Kidney glomerular epithelial cell (primary cell): ENCODE data around the gene SYDE1.
A peak's percentile ranks its signal among the peaks of the same experiment; 100 is the strongest.
"Not testable (repeated sequence)": the region's sequence is repeated elsewhere in the genome, so short reads cannot be mapped to it uniquely, and the experiment has no call there.

Source experiments
- DNase-seq: peaks from one replicate; lab custom pipeline; 2025; lab: John Stamatoyannopoulos, UW

Gene SYDE1, protein sequence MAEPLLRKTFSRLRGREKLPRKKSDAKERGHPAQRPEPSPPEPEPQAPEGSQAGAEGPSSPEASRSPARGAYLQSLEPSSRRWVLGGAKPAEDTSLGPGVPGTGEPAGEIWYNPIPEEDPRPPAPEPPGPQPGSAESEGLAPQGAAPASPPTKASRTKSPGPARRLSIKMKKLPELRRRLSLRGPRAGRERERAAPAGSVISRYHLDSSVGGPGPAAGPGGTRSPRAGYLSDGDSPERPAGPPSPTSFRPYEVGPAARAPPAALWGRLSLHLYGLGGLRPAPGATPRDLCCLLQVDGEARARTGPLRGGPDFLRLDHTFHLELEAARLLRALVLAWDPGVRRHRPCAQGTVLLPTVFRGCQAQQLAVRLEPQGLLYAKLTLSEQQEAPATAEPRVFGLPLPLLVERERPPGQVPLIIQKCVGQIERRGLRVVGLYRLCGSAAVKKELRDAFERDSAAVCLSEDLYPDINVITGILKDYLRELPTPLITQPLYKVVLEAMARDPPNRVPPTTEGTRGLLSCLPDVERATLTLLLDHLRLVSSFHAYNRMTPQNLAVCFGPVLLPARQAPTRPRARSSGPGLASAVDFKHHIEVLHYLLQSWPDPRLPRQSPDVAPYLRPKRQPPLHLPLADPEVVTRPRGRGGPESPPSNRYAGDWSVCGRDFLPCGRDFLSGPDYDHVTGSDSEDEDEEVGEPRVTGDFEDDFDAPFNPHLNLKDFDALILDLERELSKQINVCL

DNA sequence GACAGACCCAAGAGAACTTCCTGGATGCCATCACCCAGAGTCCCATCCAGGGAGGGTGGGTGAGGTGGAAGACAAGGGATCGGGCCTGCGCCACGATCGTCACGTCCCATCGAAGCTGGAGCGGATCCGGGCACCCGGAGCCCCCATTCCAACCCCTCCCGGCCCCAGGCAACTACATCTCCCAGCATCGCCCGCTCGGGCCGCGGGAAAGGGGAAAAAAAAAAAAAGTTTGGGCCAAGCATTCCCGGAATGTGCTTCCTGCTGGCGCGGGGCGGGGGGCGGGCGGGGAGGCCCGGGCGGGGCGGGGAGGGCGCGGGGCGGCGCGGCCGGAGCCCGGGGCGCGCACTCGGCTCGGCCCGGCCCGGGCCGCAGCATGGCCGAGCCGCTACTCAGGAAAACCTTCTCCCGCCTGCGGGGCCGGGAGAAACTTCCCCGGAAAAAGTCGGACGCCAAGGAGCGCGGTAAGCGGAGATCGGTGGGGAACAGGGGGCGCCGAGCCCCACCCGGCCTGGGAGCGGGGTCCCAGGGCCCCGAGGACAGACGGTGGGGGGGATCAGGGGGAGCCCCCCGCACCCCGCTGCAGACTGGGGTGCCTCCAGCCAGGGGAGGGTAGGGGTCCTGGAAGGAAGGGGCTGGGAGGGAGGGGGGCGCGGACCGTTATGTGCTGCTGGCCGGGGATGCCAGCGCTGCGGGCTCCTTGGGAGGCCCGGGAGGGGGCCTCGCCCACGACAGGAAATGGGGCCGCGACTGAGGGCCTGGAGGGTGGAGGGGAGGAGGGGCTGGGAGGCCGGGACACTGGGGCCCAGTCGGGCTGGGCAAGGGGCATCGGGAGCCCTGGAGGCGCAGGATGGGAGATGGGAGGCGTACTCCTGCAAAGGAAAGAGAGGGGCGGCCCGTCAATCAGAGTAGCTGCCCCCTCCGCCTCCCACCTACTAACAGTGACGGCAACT is at the start of gene SYDE1:
Gene SYDE1 (plus strand): TSS at position 341 of the 950 bp plus-strand sequence. CDS start 33 bp downstream, at position 374.
- peak; percentile 65 for DNase-seq

DNA sequence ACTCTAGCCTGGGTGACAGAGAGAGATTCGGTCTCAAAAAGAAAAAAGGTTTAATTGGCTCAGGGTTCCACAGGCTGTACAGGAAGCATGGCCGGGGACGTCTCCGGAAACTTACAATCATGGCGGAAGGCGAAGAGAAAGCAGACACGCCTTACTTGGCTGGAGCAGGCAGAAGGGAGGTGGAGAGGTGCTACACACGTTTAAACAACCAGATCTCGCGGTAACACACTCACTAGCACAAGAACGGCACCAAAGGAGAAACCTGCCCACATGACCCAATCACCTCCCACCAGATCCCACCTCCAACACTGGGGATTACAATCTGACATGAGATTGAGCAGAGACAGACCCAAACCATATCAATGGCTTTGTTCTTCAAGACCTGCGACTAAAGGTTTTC is 45.2 kb upstream of the SYDE1 start:
- DNase-seq: no peak

DNA sequence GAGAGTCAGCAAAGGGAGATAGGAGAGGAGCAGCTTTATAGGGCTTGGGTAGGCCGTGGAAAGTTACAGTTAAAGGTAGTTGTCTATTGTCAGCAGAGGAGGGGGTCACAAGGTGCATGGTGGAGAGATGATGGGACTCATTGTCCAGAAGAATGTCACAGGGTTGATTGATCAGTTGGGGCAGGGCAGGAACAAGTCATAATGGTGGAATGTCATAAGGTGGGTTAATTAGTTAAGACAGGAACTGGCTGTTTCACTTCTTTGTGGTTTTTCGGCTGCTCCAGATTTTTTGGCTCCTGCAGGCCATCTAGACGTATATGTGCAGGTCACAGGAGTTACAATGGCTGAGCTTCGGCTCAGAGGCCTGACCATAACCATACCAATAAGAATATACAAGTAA is 36.8 kb upstream of the SYDE1 start:
- DNase-seq: not testable (repeated sequence)

DNA sequence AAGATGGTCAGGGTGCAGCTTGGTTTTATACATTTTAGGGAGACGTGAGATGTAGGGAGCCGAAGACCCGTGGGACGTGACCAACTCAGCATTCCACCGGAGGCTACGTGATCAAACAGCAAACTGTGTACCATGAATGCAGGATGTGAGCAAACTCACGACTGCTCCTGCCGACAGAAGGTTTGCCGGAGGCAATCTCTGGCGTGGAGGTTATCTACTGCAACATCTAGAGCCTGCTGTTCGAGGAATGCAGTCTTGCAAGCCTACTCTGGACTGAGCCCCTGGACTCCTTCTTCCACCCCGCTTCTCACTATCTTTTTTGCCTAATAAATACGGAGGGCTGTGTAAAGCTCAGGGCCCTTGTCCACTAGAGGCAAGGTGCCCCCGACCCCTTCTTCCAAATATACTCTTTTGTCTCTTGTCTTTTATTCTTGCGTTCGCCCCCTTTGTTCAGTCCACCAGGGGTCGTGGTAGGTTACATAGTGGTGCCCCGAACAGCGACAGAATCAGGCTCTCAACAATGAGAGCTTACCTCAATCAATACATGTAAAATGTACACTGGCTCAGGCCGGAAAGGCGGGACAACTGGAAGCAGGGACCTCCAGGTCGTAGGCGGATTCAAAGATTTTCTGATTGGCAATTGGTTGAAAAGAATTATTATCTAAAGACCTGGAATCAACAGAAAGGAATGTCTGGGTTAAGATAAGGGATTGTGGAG is 34.1 kb upstream of the SYDE1 start:
- no peak for DNase-seq

DNA sequence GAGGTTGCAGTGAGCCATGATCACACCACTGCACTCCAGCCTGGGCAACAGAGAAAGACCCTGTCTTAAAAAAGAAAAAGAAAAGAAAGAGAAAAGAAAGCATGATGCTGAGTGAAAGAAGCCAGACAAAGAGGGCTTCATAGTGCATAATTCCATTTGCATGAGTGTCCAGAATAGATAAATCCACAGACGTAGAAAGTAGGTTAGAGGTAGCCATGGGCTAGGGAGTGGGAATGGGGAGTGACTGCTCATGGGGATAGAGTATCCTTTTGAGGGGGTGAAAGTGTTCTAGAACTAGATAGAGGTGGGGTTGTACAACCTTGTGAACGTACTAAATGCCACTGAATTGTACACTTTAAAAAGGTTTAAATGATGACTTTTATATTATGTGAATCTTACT is 32.8 kb upstream of the SYDE1 start:
- no peak for DNase-seq

DNA sequence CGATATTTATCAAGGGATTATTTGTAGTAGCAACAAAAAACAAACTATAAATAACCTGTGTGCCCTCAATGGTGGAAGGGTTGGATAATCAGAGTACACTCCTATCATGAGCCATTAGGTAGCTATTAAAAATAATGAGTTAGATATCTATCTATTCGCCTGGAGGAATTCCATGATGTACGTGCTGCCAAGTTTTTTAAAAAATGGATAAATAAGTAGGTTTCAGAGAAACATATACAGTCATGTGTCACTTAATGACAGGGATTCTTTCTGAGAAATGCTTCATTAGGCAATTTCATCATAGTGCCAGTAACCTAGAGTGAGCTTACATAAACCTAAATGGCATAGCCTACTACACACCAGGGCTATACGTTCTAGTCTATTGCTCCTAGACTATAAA is 31.4 kb upstream of the SYDE1 start:
- DNase-seq: no peak

DNA sequence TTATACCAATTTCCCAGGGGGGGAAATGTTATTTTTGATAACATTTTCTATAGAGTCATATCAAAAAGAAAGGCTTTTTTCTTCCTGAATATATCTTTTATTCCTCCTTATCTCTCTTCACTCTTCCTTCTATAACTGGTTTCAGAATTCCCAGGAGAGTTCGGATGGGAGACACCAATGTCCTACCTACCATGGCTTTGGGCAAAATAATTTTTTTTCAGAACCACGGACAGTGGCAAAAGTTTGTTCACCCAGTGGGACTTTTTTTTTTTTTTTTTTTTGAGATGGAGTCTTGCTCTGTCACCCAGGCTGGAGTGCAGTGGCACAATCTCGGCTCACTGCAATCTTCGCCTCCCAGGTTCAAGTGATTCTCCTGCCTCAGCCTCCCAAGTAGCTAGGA is 27.2 kb upstream of the SYDE1 start:
- DNase-seq: not testable (repeated sequence)

DNA sequence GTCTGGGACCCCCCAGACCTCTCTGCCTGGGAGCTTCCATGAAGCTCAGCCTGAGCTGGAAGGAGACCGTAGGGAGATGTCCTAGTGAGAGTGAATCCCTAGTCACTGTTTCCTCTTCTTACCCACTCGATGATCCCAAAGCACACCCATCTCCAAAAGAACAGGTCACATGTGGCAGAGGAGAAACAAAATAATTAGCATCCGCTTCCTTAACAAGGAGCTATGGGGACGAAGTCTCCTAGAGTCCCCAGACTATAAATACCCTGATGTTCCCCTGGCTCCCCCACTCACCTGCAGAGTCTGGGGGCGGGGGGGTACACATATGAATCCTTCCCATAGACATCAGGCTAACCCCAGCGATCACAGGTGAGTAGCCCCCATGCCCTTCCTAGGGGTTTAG is 25.3 kb upstream of the SYDE1 start, which contains the start of gene OR1I1:
Gene OR1I1 (plus strand): TSS at position 301 of the 400 bp plus-strand sequence. CDS start 4,855 bp downstream, outside the sequence.
- DNase-seq: no peak

DNA sequence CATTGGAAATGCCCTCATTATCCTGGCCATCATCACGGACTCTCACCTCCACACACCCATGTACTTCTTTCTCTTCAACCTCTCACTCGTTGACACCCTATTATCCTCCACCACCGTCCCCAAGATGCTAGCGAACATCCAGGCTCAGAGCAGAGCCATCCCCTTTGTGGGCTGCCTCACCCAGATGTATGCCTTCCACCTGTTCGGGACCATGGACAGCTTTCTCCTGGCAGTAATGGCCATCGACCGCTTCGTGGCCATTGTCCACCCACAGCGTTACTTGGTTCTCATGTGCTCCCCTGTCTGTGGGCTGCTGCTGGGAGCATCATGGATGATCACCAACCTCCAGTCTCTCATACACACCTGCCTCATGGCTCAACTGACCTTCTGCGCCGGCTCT is 20.0 kb upstream of the SYDE1 start:
- DNase-seq: no peak

DNA sequence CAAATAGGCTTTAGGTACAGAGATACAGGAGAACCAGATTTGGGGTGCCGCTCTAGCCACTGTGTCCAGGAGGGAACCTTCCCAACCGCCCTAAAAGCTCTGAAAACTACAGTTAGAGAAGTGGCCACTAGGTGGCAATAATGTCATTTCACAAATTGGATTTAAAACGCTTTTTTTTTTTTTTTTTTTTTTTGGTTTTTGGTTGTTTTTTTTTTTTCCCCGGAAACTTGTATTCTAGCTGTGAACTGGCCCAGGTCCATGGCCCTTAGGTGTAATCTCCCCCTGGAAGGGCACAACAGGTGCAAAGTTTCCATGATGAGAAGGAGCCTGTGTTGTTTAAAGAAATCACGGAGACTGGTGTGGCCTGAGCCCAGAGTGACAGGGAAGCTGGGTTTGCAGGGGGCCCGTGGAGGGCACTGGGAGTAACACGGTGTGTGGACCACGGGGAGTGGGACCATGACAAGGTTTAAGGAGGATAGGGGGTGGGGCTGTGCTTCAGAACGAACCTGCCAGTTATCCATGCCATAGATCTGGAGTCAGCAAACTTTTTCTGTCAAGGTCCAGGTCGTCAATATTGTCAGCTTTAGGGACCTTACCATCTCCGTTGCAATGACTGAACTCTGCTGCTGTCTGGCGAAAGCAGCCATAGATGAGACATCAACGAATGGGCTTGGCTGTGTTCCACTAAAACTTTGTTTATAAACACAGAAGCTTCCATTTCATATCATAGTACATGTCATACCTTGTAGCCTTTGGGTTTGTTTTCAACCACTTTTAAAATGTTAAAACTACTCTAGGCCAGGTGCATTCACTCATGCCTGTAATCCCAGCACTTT is 15.1 kb upstream of the SYDE1 start:
- DNase-seq: peak; percentile 64

DNA sequence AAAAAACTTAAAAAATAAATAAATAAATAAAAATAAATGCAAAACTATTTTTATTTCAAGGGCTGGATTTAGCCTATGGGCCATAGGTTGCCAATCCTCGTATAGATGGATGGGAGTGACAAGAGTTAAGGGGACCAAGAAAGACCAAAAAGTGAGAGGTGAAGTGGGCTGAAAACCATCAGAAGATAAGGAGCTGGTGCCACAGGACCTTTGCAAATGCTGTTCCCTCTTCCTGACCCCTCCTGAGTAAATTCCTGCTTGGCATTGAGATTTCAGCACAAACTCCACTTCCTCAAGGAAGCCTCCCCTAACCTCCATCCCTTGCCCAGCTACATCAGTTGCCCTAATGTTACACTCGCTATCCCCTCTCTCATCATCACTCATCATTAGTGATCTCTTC is 14.2 kb upstream of the SYDE1 start:
- no peak for DNase-seq

DNA sequence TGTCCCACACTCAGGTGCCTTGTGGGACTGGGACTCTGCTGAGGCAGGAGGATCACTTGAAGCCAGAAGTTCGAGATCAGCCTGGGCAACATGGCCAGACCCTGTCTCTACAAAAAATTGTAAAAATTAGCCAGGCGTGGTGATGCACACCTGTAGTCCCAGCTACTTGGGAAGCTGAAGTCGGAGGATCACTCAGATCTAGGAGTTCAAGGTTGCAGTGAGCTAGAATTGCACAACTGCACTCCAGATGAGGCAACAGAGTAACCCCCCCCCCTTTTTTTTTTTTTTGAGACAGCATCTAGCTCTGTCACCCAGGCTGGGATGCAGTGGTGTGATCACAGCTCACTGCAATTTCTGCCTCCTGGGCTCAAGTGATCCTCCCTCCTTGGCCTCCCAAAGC is 11.0 kb upstream of the SYDE1 start:
- no peak for DNase-seq

DNA sequence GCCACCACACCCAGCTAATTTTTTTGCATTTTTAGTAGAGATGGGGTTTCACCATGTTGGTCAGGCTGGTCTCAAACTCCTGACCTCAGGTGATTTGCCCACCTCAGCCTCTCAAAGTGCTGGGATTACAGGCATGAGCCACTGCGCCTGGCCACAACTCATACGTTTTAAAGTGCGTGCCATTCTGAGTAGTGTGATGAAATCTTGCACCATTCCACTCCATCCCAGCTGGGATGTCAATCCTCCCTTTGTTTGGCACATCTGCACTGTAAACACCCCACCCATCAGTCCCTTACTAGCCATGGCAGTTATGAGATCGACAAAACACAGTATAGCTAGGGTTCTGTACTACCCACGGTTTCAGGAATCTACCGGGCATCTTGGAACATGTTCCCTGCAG is 9.2 kb upstream of the SYDE1 start:
- DNase-seq: not testable (repeated sequence)

DNA sequence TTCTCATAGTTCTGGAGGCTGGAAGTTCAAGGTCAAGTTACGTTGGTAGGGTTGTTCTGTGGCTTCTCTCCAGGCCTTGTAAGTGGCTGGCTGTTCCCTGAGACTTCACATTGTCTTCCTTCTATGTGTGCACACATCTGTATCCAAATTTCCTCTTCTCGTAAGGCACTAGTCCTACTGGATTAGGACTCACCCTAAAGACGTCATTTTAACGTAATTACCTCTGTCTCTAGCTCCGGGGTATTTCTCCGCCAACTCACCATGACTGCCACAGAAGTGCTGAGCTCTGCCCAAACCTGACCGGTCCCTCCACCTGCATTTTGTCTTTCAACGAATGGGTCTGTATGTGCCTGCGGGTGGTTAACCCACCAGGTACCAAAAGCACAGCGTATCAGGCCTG is 8.7 kb upstream of the SYDE1 start:
- no peak for DNase-seq

DNA sequence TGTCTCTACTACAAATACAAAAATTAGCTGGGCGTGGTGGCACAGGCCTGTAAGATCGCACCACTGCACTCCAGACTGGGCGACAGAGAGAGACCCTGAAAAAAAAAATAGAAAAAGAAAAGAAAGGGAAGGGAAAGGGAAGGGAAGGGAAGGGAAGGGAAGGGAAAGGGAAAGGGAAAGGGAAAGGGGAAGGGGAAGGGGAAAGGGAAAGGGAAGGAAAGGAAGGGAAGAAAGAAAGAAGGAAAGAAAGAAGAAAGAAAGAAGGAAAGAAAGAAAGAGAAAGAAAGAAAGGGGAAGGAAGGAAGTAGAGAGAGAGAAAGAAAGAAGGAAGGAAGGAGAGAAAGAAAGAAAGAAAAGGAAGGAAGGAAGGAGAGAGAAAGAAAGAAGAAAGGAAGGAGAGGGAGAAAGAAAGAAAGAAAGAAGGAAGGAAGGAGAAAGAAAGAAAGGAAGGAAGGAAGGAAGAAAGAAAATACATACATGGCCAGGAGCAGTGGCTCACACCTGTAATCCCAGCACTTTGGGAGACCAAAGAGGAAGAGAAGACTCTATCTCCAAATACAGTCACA is 8.1 kb upstream of the SYDE1 start:
- no peak for DNase-seq

DNA sequence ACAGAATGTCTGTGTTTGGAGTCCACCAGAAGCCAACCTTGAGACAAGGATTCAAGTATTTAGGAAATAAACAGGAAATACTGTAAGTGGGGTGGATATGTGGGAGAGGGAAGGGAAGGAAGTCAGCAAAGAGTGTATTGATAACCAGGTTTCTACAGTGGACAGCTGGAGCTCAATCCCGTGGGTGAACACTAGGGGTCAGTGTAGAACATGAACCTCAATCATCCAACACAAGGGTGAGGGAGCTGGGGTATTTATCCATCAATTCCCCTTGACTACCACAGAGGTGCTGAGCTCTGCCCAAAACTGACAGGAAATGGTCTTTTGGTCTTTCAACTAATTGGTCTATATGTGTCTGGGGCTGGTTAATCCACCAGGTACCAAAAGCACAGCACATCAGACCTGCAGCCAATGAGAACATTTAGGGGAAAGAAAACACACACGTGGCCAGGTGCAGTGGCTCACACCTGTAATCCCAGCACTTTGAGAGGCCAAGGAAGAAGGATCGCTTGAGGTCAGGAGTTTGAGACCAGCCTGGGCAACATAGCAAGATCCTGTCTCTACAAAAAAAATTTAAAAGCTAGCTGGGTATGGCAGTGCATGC is 5.6 kb upstream of the SYDE1 start:
- peak; percentile 22 for DNase-seq

DNA sequence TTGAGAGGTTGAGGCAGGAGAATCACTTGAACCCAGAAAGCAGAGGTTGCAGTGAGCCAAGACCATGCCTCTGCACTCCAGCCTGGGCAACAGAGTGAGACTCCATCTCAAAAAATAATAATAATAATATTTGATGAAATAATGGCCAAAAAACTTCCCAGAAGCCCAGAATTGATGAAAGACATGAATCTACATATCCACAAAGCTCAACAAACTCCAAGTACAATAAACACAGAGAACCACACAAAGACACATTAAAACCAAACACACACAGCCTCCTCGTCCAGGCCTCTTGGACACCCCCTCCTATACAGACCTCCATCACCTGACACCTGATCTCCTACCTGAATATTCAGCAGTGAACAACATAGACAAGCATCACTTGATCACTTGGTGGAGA is 3.2 kb upstream of the SYDE1 start:
- no peak for DNase-seq

DNA sequence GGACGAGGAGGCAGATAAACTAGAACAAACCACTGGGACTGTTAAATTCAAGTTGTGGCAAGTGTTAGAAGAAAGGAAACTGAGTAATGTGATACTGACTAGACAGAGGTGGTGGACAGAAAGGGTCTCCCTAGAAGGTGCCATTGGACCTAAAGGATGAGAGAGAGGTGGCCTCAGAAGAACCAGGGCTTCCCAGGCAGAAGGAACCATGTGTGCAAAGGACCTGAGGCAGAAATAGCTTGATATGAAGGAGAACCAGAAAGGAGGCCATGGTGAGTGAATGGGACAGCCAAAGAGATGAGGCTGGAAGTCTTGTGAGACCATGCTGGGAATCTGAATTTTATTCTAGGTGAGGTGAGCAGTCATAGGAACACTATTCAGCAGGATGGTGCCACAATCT is 2.8 kb upstream of the SYDE1 start:
- DNase-seq: no peak

DNA sequence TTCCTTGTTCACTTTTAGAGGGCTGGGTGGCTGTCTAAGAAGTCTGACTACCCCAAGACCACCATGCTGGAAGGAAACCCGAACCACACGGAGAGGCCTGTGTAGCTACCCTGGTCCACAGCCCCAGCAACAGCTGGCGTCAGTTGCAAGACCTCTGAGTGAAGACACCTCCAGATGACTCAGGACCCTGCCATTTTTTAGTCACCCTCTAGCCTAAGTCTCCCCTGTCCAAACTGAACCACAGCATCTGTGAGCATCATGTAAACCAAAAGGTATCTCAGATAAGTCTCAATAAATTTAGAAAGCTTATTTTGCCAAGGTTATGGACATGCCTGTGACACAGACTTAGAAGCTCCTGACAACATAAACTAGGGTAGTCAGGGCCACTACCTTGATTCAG is 2.2 kb upstream of the SYDE1 start:
- DNase-seq: no peak
